Lower leg skin (tissue), 3 donors: Measurements from ENCODE around the gene ACYP2.

Source experiments
- POLR2A ChIP-seq, 2 donors: fragments of 450-650 bp; IDR thresholded peaks; one replicate each; pipeline ENCODE4 v1.6.1; 2016 to 2017; ENCODE audit warnings: antibody characterized with exemption in 2 of 2, mild to moderate bottlenecking in 1 of 2, moderate library complexity in 1 of 2
- TF ChIP-seq, protein P1 (sequence below), 3 donors: fragments of 450-650 bp; IDR thresholded peaks; one replicate each; pipeline ENCODE4 v1.5.1; 2016; ENCODE audit warnings: antibody characterized with exemption in 3 of 3, mild to moderate bottlenecking in 3 of 3, moderate library complexity in 2 of 3

DNA sequence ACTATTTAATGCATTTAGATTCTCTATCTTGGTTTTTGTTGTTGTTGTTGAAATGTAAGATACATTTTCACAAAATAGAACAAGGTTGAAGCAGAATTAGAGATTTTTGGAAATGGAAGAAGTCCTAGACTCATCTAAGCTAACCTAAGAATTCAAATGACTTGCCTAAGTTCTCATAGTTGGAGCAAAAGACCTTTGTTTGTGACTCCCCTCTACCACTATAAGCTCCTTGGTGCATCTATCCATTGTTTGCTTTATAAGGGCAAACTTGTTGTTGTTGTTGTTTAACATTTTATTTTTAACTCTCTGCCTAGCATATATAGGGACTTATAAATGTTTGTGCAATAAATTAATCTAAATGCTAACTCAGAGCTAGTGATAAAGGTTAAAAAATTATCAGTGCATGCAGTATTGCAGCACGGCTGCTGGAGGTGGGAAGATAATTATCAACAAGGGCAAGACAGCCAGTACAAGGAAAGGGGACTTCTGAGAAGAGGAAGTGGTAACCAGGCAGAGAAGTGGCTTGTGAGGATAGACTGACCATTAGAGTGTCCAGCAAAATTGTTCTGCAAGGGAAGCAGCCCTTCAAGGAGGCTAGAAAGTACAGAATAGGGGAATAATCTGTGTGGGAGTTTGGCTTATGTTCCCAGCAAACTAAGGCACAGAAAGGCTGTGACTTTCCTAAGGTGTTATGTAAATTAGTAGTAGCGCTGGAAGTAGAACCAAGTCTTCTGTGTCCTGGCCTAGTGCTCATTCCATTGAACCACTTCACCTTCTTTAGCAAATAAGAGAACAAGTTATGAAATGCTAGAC is 38.1 kb upstream of the ACYP2 start:
- TF ChIP-seq, protein P1, sequence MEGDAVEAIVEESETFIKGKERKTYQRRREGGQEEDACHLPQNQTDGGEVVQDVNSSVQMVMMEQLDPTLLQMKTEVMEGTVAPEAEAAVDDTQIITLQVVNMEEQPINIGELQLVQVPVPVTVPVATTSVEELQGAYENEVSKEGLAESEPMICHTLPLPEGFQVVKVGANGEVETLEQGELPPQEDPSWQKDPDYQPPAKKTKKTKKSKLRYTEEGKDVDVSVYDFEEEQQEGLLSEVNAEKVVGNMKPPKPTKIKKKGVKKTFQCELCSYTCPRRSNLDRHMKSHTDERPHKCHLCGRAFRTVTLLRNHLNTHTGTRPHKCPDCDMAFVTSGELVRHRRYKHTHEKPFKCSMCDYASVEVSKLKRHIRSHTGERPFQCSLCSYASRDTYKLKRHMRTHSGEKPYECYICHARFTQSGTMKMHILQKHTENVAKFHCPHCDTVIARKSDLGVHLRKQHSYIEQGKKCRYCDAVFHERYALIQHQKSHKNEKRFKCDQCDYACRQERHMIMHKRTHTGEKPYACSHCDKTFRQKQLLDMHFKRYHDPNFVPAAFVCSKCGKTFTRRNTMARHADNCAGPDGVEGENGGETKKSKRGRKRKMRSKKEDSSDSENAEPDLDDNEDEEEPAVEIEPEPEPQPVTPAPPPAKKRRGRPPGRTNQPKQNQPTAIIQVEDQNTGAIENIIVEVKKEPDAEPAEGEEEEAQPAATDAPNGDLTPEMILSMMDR (IDR thresholded peaks at IDR 0.05), result no peak
- TF ChIP-seq POLR2A (IDR thresholded peaks at IDR 0.05), result no peak
